Effector memory CD8-positive, alpha-beta T cell (primary cell): ENCODE data around the gene ZNF366.

Source experiments
- ATAC-seq: fragments of 150-1000 bp; cut with Tn5 transposase; replicated peaks from 2 replicates; pipeline ENCODE4 v1.10.0; 2021; ENCODE audit warnings: mild to moderate bottlenecking, moderate library complexity
- DNase-seq, 3 experiments: peaks; one replicate each; pipeline ENCODE4 v3.0.0; 2021
- H3K27ac Mint-ChIP-seq, 2 donors: one replicate each; pipeline ENCODE4 v1.8.0; 2022; ENCODE audit warnings: mild to moderate bottlenecking in 2 of 2, mixed read lengths in 2 of 2, moderate library complexity in 2 of 2
- H3K27me3 Mint-ChIP-seq, 2 donors: one replicate each; pipeline ENCODE4 v1.8.0; 2022; ENCODE audit warnings: mixed read lengths in 2 of 2
- H3K36me3 Mint-ChIP-seq: one replicate; pipeline ENCODE4 v1.8.0; 2022; ENCODE audit warnings: mild to moderate bottlenecking, moderate library complexity, mixed read lengths; ENCODE audit not compliant: insufficient read depth
- H3K4me1 Mint-ChIP-seq, 2 donors: one replicate each; pipeline ENCODE4 v1.8.0; 2022; ENCODE audit warnings: low read depth in 2 of 2, mixed read lengths in 2 of 2
- H3K4me3 Mint-ChIP-seq, 2 donors: one replicate each; pipeline ENCODE4 v1.8.0; 2022; ENCODE audit warnings: mild to moderate bottlenecking in 2 of 2, mixed read lengths in 2 of 2, moderate library complexity in 2 of 2
- H3K9me3 Mint-ChIP-seq, 2 donors: one replicate each; pipeline ENCODE4 v1.8.0; 2022; ENCODE audit warnings: mixed read lengths in 2 of 2

ZNF366 gene

DNA sequence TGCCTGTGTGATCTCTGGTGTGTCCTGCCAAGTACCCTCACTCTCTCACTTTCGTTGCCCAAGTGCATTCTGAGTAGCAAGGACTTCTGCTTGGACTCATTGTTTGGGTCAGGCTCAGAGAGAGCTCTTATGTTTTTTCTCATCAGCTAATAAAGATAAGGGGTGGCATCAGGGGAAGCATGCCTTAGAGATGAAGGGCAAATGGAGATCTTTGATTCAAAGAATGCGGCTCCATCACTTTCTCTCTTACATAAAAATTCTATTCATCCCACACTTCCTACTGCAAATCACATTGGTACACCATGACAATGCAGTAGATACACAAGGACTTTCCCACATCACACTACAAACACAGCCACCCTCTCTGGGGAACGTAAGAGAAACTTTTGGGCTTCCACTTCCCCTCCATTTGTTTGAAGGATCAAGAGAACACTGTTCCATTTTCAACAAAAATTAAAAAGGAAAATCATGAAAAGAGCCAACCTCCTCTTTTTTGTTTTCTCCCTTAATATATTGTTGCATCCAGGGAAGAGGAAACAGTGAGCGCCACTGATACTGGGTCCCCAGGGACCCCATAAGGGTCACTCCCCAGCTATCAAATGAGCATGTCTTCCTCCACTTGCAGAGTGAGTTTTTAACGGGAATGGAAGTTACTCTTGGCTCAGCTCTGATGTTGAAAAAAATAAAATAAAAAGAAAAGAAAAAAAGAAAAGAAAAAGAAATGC is 73.0 kb downstream of the ZNF366 start:
- peaks cover 27 to 72% of the 10 kb centered on the region in 2 donors for H3K27me3 Mint-ChIP-seq
- H3K4me1 Mint-ChIP-seq, result no peaks in the 10 kb centered on the region
- H3K9me3 Mint-ChIP-seq, result no peaks in the 10 kb centered on the region
- ATAC-seq (no peak), DNase-seq (no peak)
- no peak overlapping the region for H3K27ac Mint-ChIP-seq
- no peak overlapping the region for H3K4me3 Mint-ChIP-seq
- no peaks in the 10 kb centered on the region for H3K36me3 Mint-ChIP-seq

DNA sequence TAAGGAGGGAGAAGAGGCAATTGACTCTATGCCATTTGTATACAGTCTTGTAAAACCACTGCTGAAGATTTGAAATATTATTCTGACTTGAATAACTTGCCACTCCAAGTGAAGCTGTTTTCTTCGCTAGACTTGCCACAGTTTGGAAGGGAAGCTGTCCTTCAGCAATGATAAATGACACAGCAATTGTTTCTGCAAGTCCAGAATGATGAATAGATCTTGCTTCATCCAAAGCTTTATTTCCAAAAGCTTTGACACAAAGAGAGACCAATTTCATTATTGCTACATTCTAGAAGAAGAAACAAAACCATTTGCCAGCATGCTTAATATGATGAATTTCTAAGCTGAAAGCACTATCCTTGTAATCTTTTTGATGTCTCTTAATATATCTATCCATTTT is 73.7 kb downstream of the ZNF366 start:
- no peak for DNase-seq
- Mint-ChIP-seq H3K27me3 (peaks cover 33 to 79% of the 10 kb centered on the region in 2 donors), H3K4me1 (no peaks in the 10 kb centered on the region), H3K4me3 (no peak overlapping the region), H3K36me3 (no peaks in the 10 kb centered on the region), H3K9me3 (no peaks in the 10 kb centered on the region), H3K27ac (no peak overlapping the region)
- ATAC-seq, result no peak

DNA sequence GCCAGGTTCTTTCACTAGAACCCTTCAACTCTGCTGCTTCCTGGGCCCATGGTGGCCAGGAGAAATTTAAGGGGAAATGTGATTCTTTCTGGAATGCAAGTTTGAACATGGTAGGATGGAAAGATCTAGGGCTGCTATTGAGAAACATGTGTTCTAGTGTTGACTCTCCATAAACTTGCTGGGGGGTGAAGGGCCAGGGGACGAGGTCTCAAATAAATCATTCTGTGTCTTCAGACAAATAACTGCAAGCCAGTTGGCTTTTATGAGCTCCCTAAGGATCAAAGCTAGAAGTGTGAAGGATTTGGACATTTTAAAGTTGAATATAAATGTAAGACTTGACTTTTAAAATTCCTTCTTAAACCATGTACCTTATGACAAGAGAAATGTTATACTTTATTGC is 78.5 kb downstream of the ZNF366 start:
- H3K9me3 Mint-ChIP-seq, result no peaks in the 10 kb centered on the region
- H3K27me3 Mint-ChIP-seq, result peaks cover 50 to 70% of the 10 kb centered on the region in 2 donors
- no peak for ATAC-seq
- DNase-seq, result no peak
- no peak overlapping the region for H3K27ac Mint-ChIP-seq
- H3K36me3 Mint-ChIP-seq, result no peaks in the 10 kb centered on the region
- H3K4me1 Mint-ChIP-seq, result no peaks in the 10 kb centered on the region
- H3K4me3 Mint-ChIP-seq, result no peak overlapping the region

DNA sequence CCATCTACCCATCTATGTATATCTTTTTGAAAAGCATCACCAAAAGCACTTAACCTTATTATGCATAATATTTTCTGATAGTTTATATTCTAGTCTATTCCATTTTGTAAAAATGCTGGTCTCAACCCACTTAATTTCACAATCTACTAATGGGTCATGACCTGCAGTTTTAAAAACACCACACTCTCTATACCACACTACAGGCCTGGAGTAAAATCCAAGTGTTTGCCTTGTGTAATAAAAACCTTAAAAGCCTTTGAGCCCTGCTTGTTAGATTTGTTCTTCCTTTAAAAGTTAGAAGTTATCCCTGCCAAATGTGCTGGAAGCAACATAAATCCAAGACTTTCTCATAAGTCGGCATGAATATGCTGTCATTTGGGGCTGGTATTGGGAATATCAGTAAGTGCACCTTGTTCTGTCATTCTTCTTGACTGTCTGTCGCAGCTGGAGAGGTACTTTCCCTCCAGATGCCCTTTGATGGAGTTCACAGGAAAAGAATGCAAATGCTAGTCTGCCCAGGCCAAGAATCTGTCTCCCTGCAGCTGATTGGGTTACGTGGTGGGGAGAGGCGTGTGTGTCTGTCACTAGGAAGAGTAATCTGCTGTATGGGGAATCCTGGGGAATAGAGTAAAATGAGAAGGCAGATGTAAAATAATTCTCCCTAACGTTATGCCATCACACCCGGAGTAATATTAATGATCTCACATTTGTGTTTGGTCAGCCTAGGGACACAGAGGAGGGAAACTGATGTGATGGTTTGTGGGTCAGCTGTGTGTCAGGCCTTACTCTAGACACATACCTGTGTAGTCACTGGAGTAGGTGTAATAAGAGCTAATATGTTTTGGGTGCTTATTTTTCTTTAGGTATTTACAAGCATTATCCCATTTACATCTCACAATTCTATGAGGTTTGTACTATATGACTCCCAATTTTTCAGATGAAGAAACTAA is 79.4 kb downstream of the ZNF366 start:
- DNase-seq, result no peak
- no peaks in the 10 kb centered on the region for H3K4me1 Mint-ChIP-seq
- no peak overlapping the region for H3K4me3 Mint-ChIP-seq
- no peak for ATAC-seq
- H3K27ac Mint-ChIP-seq, result no peak overlapping the region
- H3K9me3 Mint-ChIP-seq, result no peaks in the 10 kb centered on the region
- peaks cover 46 to 62% of the 10 kb centered on the region in 2 donors for H3K27me3 Mint-ChIP-seq
- H3K36me3 Mint-ChIP-seq, result no peaks in the 10 kb centered on the region

DNA sequence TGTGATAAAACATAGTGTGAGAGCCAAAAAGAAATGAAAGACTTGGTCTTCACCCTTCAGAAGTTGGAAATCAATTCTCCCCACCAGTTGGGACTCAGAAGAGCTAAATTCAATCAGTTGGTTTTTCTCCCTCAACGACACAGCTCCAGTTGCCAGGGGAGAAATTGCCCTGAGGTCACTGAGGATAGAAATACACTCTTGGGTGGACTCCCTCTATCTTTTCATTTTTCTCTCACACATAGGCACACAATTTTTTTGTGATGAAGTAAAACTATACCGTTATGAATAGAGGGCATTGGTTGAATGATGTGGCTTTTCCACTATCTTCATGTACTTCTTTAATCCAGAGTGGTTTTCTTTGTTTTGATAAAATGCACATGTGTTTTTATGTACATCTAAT is 80.2 kb downstream of the ZNF366 start:
- no peak overlapping the region for H3K27ac Mint-ChIP-seq

DNA sequence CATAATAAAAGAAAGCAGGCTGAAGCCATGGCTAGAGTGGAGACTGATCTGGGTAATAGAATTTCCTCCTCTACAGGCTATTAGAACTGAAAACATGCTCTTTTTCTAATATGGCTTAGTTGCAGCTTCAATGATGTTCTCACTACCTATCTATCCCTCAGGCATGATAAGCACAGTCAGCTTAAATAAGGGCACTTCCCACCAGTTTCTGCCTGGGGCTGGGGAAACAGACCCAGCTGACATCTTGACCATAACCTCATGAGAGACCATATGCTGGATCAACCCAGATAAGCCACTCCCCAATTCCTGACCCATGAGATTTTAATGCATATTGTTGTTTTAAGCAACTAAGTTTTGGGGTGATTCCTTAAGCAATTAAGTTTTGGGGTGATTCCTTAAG is 81.2 kb downstream of the ZNF366 start:
- ATAC-seq, result no peak
- H3K36me3 Mint-ChIP-seq, result no peaks in the 10 kb centered on the region
- H3K27me3 Mint-ChIP-seq, result peaks cover 46 to 54% of the 10 kb centered on the region in 2 donors
- DNase-seq, result no peak
- H3K4me3 Mint-ChIP-seq, result no peak overlapping the region
- no peak overlapping the region for H3K27ac Mint-ChIP-seq
- H3K4me1 Mint-ChIP-seq, result no peaks in the 10 kb centered on the region
- H3K9me3 Mint-ChIP-seq, result no peaks in the 10 kb centered on the region

More for the DNA sequence above, 80.2 kb downstream of the ZNF366 start:
- no peak for ATAC-seq
- no peak for DNase-seq
- H3K36me3 Mint-ChIP-seq, result no peaks in the 10 kb centered on the region
- peaks cover 42 to 55% of the 10 kb centered on the region in 2 donors for H3K27me3 Mint-ChIP-seq
- H3K4me3 Mint-ChIP-seq, result no peak overlapping the region
- no peaks in the 10 kb centered on the region for H3K4me1 Mint-ChIP-seq
- no peaks in the 10 kb centered on the region for H3K9me3 Mint-ChIP-seq

DNA sequence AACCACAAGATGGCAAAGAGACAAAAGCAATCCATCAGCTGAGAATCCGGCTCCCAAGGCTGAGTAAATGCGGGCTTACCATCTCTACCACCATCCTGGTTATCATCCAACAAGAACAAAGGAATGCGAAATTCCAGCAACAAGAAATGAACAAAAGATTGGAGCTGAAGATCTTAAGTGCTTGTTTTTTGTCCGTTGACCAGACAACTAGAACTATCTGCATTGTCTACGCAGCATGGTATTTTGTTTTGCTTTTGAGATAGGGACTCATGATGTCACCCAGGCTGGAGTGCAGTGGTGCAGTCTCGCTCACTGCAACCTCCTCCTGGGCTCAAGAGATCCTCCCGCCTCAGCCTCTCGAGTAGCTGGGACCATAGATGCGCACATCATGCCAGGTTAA is 88.9 kb downstream of the ZNF366 start:
- H3K4me1 Mint-ChIP-seq, result no peaks in the 10 kb centered on the region
- ATAC-seq (no peak), DNase-seq (no peak)
- no peak overlapping the region for H3K4me3 Mint-ChIP-seq
- no peaks in the 10 kb centered on the region for H3K9me3 Mint-ChIP-seq
- peaks cover 0 to 9% of the 10 kb centered on the region in 2 donors for H3K27me3 Mint-ChIP-seq
- H3K36me3 Mint-ChIP-seq, result no peaks in the 10 kb centered on the region
- no peak overlapping the region for H3K27ac Mint-ChIP-seq

DNA sequence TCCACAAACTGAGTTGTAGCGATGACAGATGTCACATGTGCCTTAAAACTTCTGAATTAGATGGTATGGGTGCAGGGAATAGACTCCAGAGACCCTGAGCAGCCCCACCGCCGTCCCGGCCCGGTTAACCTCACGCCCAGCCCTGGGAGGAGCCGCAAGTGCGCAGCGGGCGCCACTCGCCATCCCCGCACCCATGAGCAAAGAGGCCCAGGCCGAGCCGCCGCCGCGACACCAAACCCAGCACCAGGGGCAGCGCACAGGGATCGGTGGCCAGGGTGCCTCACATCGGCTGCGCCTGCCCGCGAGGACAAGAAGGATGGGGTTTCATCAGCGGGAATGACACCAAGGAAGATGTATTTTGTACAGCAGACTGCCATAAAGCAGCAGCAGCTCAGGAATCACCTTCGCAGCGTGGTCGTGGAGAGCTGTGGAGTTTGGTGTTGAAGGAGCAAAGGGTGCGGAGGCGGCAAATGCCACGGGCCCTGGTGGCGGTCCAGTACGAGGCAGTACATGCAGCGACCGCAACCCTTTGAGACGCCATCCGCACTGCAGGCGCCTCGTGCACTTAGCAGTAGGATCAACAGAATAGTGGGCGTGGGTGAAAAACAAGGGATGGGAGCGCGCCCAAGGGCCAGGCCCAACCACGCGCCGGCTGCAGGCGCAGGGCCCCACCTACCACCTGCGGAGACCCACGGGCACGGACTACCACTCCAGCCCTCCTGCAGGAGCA is 89.7 kb downstream of the ZNF366 start:
- Mint-ChIP-seq H3K27ac (no peak overlapping the region), H3K4me3 (no peak overlapping the region), H3K36me3 (no peaks in the 10 kb centered on the region), H3K27me3 (peaks cover 0 to 9% of the 10 kb centered on the region in 2 donors), H3K4me1 (no peaks in the 10 kb centered on the region), H3K9me3 (no peaks in the 10 kb centered on the region)
- DNase-seq (no peak), ATAC-seq (no peak)

DNA sequence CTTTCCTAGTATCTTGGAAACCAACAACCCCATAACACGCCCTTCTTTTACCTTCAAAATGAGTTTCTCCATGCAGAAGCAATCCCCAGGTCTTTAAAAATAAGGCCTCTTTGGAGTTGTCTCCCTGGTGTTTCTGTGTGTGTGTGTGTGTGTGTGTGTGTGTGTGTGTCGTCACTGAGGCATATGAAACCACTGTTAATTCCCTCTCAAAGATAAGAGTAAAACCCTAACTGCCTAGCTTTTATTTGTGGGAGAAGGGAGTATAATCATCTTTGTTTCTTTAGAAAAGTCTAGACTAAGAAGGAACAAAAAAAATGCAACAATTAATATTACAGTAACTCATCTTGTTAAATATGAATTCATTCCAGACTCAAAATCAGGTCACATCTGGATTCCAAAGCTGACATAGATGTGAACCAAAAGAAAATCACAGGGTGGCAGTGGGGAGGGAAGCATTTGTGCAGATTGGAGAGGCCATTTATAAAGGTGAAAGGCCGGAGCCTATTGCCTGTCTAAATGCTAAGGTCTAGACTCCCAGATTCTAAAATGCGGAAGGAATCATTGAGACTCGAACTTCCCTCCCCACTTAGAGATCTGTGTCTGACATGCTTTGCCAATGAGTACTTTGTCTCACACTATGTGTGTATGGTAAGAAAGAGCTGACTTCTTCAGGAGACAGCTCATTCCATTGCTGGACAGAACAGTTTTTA is 91.4 kb downstream of the ZNF366 start:
- H3K4me1 Mint-ChIP-seq, result no peaks in the 10 kb centered on the region
- no peaks in the 10 kb centered on the region for H3K9me3 Mint-ChIP-seq

DNA sequence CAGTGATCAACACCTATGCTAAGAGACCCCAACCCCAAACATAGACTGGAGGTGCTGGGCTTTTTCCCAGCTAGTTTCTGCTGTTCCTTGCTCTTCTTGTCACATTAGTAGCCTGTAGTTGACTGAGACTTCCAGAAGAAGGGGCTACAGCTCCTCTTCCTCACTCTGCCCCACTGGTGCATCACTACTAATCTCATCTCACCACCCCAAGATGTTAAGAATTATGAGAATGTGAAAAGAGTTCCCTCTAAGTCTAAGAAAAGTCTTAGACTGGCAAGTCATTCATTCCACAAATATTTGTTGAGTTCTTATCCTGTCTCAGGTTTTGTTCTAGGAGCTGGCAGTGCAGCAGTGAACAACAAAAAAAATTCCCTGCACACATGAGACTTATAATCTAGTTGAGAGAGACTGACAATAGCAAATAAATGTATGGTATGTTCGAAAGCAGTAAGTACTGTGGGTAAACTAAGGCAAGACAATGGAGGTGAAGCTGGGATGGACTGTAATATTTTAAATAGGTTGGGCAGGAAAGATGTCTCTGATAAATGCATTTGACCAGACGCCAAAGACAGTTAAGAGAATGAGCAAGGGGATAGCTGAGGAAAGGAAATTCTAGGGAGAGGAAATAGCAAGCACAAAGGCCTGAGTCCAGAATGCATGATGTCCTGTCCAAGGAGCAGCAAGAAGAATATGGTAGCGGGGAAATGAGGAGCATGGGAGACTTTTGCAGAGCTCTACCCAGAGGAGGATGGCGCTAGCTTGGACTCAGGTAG is 94.7 kb downstream of the ZNF366 start:
- H3K27me3 Mint-ChIP-seq, result peaks cover 0 to 11% of the 10 kb centered on the region in 2 donors
- DNase-seq, result no peak
- ATAC-seq, result no peak
- H3K4me1 Mint-ChIP-seq, result no peaks in the 10 kb centered on the region
- H3K9me3 Mint-ChIP-seq, result no peaks in the 10 kb centered on the region
- H3K27ac Mint-ChIP-seq, result no peak overlapping the region
- no peaks in the 10 kb centered on the region for H3K36me3 Mint-ChIP-seq
- no peak overlapping the region for H3K4me3 Mint-ChIP-seq

More for the DNA sequence above, 91.4 kb downstream of the ZNF366 start:
- ATAC-seq (no peak), DNase-seq (no peak)
- Mint-ChIP-seq H3K4me3 (no peak overlapping the region), H3K27ac (no peak overlapping the region), H3K27me3 (peaks cover 0 to 5% of the 10 kb centered on the region in 2 donors), H3K36me3 (no peaks in the 10 kb centered on the region)

DNA sequence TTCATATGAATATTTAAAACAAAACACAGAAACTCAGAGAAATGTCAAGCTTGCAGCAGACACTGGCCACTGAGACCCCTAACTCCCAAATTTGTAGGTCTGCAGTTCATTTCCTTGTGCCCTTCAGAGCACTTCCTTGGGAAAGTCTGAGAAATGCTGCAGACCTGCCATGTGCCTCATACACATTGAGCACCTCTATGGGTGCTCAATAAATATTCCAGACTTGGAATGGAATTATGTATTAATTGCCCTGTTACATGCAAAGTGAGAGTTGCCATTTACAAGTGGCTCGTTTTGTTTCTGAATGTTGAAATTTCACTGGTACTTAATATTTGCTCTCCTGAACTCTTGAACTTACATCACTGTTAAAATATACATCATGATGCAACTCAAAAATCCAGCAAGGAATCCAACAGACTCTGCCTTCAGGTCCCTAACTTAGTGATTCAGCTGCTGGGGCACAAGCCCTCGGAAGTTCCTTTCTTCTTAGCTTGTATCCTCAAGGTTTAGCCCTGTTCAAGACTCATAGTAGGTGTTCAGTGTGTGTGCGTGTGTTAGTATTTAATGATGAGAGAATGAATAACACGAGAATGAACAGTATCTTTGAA is 96.4 kb downstream of the ZNF366 start:
- Mint-ChIP-seq H3K4me3 (no peak overlapping the region), H3K27me3 (peaks cover 12 to 22% of the 10 kb centered on the region in 2 donors), H3K9me3 (no peaks in the 10 kb centered on the region), H3K27ac (no peak overlapping the region), H3K36me3 (no peaks in the 10 kb centered on the region), H3K4me1 (no peaks in the 10 kb centered on the region)
- ATAC-seq (no peak), DNase-seq (no peak)

DNA sequence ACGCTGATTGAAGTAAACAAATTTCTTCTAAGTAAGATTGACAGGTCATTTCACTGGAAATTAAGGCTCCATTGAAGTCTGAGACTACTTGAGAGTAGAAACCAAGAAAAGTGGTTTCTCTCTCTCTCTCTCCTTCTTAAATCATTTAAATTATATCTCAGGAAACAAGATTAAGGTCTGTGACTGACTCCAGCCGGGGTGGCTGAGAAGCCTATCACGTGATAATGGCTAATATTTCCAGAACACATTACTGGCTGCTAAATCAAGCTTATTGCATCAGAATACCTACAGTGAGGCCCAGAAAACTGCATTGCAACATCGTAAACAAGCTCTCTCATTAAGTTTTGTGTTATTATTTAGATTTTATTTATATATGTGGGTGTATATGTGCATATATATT is 98.6 kb downstream of the ZNF366 start:
- Mint-ChIP-seq H3K27me3 (peaks cover 22 to 34% of the 10 kb centered on the region in 2 donors), H3K27ac (no peak overlapping the region)

More for the DNA sequence above, 98.6 kb downstream of the ZNF366 start:
- Mint-ChIP-seq H3K4me3 (no peak overlapping the region), H3K9me3 (no peaks in the 10 kb centered on the region), H3K36me3 (no peaks in the 10 kb centered on the region), H3K4me1 (no peaks in the 10 kb centered on the region)
- ATAC-seq (no peak), DNase-seq (no peak)
